AG04450 (cell line): Measurements from ENCODE around the gene SMU1. TPM values are rescaled to one million over a fixed set of nuclear protein-coding genes. Genes with fewer than 3 reads are reported as not detected.

Source experiments
- CTCF ChIA-PET: fragments of 300-600, 350-600 bp; formaldehyde crosslinking; extraction: SDS; loops from one replicate; lab custom pipeline; 2022; ENCODE audit warnings: antibody characterized with exemption, inconsistent platforms; lab: Charles Lee
- POLR2A ChIA-PET: fragments of 350-600 bp; formaldehyde crosslinking; extraction: SDS; loops from one replicate; lab custom pipeline; 2021; ENCODE audit warnings: antibody characterized with exemption, inconsistent platforms; lab: Yijun Ruan, JAX
- DNase-seq: peaks from one replicate; pipeline ENCODE4 v3.0.0-alpha.2; 2011; ENCODE audit warnings: low read depth, low spot score
- H3K27ac ChIP-seq: one replicate; pipeline ENCODE4 v1.5.1; 2012; ENCODE audit warnings: low read depth, low read length, control low read depth
- H3K27me3 ChIP-seq: one replicate; pipeline ENCODE4 v1.6.0; 2012; ENCODE audit warnings: low read length; ENCODE audit not compliant: control insufficient read depth, insufficient read depth
- H3K4me3 ChIP-seq: 2 replicates; pipeline ENCODE4 v1.5.1; 2011; ENCODE audit warnings: mild to moderate bottlenecking, low read depth, low read length, control low read depth
- H3K9me3 ChIP-seq: 2 replicates; pipeline ENCODE4 v1.5.1; 2012; ENCODE audit warnings: low read length; ENCODE audit not compliant: control insufficient read depth, insufficient read depth
- polyA plus RNA-seq: library from polyadenylated mRNA; depleted of rRNA; stranded (reverse); fragments of >200 nt; gene quantifications from 2 replicates; pipeline ENCODE4 v1.2.3, GENCODE V29; 2011
- TF ChIP-seq, protein P1 (sequence below): IDR thresholded peaks from 2 replicates; pipeline ENCODE4 v1.5.1; 2011; ENCODE audit warnings: low read depth, low read length, control low read depth, inconsistent platforms

The SMU1 gene
- polyA plus RNA-seq, 1 experiment, result 19.6 TPM

DNA sequence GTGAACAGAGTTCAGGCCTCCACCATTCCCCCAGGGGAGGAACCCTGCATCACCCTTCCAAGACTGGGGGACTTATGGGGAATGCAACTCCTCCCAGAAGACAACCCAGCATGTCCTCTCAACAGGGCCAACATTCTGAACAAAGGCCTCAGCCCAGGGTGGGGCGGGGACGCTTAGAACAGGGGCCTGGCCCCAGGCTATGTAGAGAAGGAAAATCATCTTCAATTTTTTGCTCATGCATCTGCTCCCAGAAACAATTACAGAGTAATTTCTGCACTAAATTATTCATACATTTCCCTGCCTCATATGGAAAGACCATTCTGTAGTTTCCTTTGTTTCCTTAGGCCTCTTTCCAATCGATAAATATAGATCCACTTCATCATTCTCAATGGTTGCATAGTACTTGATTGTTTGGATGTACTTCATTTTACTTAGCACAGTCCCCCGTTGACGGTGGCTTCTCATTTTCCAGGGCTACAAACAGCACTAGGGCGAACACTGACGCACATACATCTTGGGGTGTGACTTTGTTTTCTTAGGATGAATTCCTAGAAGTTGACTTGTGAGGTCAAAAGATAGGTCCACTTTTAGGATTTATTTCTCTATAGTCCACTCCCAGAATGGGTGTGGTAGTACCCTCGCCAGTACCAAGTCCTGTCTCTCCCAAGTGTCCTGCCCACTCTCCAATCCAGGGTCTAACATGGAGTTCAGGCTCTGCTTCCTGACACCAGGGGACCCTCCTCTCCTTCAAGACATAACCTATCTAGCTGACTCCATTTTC lies 27.2 kb upstream of the SMU1 start:
- ChIA-PET POLR2A (no interaction called here), CTCF (interaction anchor here (0.8 kb wide), 1 partner anchor 64 kb away, joined by 3 read pairs; the partner anchor contains the start of gene B4GALT1)
- no peak for DNase-seq
- H3K27me3 ChIP-seq, result no peaks in the 10 kb centered on the region
- H3K27ac ChIP-seq, result no peak overlapping the region
- no peak overlapping the region for H3K4me3 ChIP-seq
- H3K9me3 ChIP-seq, result no peaks in the 10 kb centered on the region
- TF ChIP-seq, protein P1, sequence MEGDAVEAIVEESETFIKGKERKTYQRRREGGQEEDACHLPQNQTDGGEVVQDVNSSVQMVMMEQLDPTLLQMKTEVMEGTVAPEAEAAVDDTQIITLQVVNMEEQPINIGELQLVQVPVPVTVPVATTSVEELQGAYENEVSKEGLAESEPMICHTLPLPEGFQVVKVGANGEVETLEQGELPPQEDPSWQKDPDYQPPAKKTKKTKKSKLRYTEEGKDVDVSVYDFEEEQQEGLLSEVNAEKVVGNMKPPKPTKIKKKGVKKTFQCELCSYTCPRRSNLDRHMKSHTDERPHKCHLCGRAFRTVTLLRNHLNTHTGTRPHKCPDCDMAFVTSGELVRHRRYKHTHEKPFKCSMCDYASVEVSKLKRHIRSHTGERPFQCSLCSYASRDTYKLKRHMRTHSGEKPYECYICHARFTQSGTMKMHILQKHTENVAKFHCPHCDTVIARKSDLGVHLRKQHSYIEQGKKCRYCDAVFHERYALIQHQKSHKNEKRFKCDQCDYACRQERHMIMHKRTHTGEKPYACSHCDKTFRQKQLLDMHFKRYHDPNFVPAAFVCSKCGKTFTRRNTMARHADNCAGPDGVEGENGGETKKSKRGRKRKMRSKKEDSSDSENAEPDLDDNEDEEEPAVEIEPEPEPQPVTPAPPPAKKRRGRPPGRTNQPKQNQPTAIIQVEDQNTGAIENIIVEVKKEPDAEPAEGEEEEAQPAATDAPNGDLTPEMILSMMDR, result no peak

DNA sequence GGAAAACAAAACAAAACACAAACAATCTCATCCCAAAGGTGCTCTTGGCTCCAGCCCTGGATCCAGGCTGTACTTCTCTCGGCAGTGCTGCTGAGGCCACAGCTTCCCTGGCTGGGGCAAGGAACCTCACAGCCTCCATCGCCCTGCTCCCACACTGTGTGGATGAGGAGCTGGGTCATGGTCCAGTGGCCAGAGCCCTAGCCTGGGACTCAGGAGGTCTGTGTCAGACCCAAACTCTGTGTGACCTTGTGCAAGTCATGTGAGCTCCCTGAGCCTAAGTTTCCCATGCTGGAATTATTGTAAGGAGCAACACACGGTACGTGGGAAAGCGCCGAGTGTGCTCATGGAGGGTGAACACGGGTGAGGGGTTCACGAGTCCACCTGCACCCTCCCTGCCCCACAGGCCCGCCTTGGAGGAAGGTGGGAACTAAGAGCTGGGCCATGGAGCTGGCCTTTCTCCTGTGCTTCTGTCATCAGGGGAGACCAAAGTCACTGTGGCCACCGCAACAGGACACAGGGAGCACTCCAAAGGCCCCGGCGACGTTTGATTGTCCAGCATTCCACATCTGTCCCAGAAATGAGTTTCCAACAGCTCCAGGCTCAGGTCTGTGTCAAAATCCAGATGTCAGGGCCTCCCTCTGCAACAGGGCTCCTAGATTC lies 26.2 kb upstream of the SMU1 start:
- Histone ChIP-seq H3K4me3 (no peak overlapping the region), H3K27ac (no peak overlapping the region), H3K9me3 (no peaks in the 10 kb centered on the region), H3K27me3 (no peaks in the 10 kb centered on the region)
- TF ChIP-seq, protein P1, result no peak
- DNase-seq, result no peak
- CTCF ChIA-PET, result interaction anchor here (0.8 kb wide), 1 partner anchor 65 kb away, joined by 3 read pairs; the partner anchor contains the start of gene B4GALT1
- POLR2A ChIA-PET, result no interaction called here

DNA sequence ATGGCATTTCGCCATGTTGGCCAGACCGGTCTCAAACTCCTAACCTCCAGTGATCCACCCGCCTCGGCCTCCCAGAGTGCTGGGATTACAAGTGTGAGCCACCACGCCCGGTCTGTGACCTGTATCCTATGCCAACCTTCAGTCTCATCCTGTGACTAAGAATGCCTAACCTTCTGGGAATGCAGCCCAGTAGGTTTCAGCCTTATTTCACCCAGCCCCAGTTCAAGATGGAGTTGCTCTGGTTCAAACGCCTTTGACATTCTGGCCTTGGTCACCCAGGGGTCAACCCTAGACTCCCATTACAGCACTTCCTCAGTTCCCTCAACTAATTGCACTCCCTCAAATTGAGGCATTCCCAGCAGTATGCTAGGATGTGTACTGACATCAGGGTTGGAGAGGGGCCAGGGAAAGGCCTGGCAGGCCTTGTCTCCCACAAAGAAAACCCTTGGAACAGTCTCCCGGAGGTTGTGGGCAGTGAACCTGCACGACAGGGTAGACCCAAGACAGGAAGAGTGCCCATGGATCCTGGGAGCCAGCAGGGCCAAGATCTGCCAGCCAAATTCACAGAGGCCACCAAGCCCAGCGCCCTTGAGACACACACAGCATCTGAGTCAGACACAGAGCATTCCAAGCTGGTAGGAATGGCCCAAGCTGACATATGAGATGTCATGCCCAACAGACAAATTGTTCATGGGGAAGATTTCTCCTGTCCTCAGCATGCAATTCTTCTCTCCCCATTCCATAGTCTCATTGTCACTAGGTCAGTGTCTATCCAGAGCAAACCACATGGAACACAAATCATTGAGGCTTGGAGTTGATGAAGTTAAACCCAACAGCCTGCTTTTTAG lies 24.9 kb upstream of the SMU1 start:
- TF ChIP-seq, protein P1, result no peak
- Histone ChIP-seq H3K9me3 (no peaks in the 10 kb centered on the region), H3K27me3 (no peaks in the 10 kb centered on the region), H3K4me3 (no peak overlapping the region), H3K27ac (peak overlapping the region; percentile 3)
- CTCF ChIA-PET, result no interaction called here
- no peak for DNase-seq
- POLR2A ChIA-PET, result no interaction called here

DNA sequence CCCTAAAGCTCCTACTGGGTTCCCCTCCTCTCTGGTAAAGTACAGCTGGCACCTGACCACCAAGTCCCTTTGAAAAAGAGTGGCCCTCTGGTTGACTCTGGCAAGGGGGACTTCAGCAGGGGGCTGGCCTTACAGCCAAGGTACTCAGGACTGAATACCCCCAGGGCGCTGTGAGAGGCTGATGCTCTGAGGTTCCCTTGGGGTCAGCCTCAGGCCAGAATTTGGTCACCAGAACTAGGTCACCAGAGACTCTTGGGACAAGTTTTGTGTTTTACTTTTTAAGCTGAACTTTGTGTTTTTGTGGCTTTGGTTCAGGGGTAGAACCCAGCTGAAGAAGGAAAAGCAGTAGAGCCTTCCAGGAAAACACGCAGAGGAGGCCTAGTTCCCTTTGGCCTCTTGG lies 23.3 kb upstream of the SMU1 start:
- DNase-seq, result no peak
- Histone ChIP-seq H3K9me3 (no peaks in the 10 kb centered on the region), H3K4me3 (no peak overlapping the region), H3K27ac (no peak overlapping the region), H3K27me3 (no peaks in the 10 kb centered on the region)
- TF ChIP-seq, protein P1, result no peak
- ChIA-PET POLR2A (no interaction called here), CTCF (no interaction called here)
